ENCODE measurements around the gene TMPRSS6. TPM values are rescaled to one million over a fixed set of nuclear protein-coding genes. Genes with fewer than 3 reads are reported as not detected.

The TMPRSS6 gene
- total RNA-seq = not detected in 2 replicates

DNA sequence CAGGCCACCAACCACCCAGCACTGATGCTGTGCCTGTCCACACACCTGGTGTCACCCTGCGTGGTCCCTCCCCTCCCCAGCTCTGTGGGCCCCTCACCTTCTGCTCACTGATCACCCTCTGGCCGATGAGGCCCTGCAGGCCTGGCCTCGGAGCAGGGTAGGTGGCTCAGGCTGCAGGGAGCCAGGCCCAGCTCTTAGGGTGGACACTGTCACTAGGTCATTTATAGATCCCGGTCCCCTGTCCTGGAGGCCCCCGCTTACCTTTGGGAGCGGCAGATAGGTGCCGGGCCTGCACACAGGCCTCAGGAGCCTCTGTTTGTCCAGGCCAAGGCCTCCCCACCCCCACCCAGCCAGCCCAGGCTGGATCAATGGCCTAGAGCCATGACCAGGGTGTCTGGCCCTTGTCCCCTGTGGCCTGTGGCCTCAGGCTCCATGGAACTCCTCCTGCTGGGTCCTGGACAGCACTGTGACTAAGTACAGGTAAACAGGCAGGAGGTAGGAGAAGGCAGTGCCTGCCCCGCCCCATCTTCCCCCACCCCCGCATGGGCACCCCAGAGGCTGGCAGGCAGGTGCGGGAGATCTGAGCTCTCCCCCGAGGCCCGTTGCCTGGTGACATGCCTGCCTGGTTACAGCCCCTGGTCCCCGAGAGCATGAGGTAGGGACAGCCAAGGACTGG lies at the start of gene TMPRSS6:
TSS of gene TMPRSS6 (minus strand) at position 472 of the 676 bp plus-strand sequence. CDS start 6,296 bp downstream, outside the sequence.

DNA sequence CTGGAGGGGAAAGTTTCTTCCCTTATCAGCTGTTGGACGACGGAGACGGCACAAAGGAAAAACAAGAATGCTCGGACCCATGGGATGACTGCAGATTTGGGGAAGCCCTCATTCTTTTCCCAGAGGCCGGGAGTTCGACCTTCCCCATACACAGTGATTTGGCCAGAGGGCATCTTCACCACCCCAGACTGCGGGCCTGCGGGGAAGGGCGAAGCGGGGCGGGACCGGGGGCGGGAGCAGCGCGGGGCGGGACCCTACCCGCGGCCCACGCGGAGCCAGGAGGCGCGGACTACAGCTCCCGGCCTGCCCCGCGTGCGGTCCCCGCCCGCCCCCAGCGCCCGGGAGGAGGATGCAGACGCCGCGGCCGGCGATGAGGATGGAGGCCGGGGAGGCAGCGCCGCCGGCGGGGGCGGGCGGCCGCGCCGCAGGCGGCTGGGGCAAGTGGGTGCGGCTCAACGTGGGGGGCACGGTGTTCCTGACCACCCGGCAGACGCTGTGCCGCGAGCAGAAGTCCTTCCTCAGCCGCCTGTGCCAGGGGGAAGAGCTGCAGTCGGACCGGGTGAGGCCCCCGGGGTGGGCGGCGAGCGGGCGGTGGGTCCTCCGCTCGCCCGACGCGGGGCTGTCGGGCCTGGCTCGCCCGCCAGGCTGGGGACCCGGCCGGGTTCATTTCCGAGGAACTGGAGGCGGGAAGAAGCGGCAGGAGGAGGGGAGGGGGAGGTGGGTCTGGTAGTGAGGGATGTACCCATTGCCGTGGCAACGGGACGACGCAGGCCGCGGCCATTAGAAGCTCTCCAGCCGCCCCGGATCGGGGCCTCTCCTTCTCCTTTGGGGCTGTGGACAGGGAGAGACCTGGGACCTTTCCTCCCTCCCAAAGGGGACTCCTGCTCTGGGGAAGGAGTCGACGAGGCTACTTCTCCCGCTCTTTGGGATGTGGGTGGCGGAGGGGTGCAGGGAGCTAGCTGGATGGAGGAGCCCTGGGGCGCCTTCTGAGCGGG lies 57.8 kb downstream of the TMPRSS6 start, which contains the start of gene KCTD17:
TSS of gene KCTD17 (plus strand) at position 352 of the 995 bp plus-strand sequence. CDS start at position 371, 19 bp downstream.

DNA sequence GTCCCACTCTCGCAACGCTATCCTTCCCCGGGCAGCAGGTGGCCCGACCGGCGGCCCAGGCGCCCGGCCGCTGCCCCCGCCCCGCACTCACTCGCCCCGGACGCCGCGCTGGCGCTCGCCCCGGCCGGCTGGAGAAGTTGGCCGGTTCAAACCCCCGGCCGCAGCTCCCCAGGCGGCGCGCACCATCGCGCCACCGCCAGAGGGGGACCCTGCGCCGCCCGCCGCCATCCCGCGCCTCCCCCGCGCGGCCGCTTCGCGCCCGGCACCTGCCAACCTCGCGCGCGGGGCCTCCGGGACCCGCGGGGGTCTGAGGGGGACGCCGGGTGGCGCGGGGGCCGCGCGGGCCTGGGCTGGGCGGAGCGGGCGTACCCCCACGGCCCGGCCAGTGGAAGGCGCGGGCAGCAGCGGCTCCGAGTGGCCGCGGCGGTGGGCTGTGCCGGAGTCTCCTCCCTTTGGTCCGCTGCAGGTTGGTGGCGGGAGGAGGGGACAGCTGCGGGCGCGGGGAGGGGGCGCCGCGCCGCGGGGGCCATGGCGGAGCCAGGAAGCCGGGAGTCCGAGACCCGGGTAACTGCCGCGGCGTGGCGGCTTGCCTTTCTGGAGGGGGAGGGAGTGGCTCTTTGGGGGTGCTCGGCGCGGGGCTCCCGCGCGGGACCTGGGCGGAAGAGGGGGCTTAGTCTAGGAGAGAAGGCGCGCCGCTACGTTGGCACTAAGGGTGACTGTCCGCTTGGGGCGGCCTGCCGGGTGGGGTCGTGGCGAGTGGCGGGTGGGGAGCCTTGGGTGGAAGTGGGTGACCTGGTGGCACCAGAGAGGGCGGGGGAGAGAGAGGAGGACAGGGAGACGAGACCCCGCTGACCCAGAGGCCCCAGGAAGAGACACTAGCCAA lies 90.0 kb downstream of the TMPRSS6 start, which contains the start of the genes MPST and TST:
TSS of gene MPST (plus strand) at position 434 of the 883 bp plus-strand sequence. CDS start at position 529, 95 bp downstream.
TSS of gene TST (minus strand) at position 139 of the 883 bp plus-strand sequence. CDS start 715 bp downstream, outside the sequence.

Other genes with a start within 250 kb of the TMPRSS6 start
- gene NCF4, start 248.7 kb downstream of the TMPRSS6 start, total RNA-seq = not detected in 2 replicates
- under 0.01 and 0.14 TPM in 2 replicates for gene CSF2RB, start 196.1 kb downstream of the TMPRSS6 start, total RNA-seq
- gene TST, start 90.3 kb downstream of the TMPRSS6 start, total RNA-seq = 34.4 and 64.6 TPM in 2 replicates
- 88.5 and 172 TPM in 2 replicates for gene MPST, start 90.0 kb downstream of the TMPRSS6 start, total RNA-seq
- 47.3 and 55.4 TPM in 2 replicates for gene KCTD17, start 58.0 kb downstream of the TMPRSS6 start, total RNA-seq
- 0.22 and 0.57 TPM in 2 replicates for gene IL2RB, start 40.2 kb upstream of the TMPRSS6 start, total RNA-seq
- 5.9 and 8.0 TPM in 2 replicates for gene C1QTNF6, start 78.5 kb upstream of the TMPRSS6 start, total RNA-seq
- gene SSTR3, start 102.8 kb upstream of the TMPRSS6 start, total RNA-seq = not detected in 2 replicates
- gene RAC2, start 134.6 kb upstream of the TMPRSS6 start, total RNA-seq = 16.6 and 24.2 TPM in 2 replicates
- gene CYTH4, start 172.8 kb upstream of the TMPRSS6 start, total RNA-seq = 0.86 TPM in 1 of 2 replicates, not detected in the other